HG02763 (cell line): ENCODE measurements around the gene CELA2B.
"Not testable (repeated sequence)": the region's sequence is repeated elsewhere in the genome, so short reads cannot be mapped to it uniquely, and the experiment has no call there.

Experiments
- ATAC-seq: cut with Tn5 transposase; IDR thresholded peaks from one replicate; pipeline ENCODE4 v1.9.1; 2021; ENCODE audit warnings: mild to moderate bottlenecking, moderate library complexity; ENCODE audit not compliant: unreplicated experiment

Gene CELA2B

DNA sequence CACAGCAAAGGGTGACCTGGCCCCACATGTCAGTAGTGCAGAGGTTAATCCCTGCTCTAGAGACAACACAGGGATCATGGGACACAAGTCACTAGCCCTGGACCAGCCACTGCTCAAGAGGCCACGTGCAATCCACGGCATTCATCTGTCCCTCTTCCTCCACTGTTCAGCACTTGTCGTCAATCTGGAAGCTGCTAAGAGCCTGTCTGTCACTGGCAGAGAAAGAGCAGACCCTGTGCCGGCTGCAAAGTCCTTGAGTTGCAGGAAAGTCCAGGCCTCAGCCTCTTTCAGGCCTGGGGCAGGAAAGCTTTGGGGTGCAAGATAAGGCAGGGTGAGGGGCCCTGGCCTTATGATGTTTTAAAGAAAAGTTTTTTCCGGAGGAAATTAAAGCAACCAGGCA is 16.7 kb downstream of the CELA2B start:
- no peak for ATAC-seq

DNA sequence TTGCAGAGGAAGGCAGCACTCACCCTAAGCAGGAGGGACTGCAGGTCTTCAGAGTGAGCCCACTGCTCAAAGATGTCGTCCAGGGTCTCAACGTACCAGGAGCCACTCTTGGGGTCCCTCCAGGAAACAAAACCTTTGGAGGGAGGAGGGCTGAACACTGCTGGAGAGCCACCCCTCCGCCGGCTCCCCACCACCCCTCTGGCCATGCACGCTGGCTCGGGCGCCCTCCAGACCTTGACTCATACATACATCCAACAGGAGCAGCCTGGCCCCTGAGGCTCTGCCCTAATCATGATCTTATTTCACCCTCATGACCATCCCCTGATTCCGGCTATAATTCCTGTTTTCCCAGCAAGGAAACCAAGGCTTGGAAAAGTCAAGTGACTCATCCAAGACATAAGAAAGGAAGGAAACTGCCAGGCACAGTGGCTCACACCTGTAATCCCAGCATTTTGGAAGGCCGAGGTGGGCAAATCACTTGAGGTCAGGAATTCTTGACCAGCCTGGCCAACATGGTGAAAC is 18.0 kb downstream of the CELA2B start:
- no peak for ATAC-seq

DNA sequence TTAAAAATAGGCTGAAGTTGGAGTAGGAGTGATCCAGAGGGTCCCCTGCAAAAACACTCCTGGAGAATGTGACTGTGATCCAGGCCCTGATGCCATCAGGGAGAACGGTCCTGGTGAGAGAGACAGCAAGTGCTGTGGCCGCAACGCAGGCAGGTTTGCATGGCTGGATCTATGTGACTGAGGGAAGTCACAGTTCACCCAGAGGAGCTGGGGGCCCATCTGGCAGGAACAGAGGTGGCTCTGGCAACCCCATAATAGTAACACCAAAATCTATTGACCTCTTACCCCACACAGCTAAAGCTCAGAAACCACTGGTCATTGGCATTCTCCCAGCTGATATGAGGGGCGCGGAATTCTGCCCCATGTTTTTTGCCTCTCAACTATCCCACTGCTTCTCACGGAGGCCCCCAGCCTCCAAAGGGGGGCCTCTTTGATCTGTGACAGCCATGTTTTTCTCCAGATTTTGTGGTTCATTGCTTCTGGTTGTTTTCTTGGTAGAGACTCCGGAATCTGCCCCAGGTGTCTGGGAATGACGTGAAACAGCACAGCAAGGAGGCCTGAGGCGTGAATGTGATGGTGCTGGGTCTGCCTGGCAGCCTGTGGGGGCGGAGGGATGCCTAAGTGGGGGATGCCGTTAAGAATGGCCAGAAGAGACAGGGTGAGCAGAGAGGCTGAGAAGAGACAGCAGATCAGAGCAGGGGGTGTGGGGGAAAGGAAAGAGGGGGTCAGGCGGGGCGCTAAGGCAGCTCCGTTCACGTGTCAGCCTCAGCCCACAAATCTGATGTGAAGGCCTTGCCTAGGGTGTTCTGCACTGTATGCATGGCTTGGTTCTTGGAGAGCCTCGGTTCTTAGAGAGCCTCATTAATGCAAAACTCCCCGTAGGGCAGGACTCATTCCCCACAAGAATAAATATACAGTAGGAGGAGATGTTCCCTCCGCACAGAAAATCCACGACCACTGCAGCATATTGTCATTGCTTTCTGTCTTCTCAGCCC is 24.6 kb downstream of the CELA2B start:
- no peak for ATAC-seq

DNA sequence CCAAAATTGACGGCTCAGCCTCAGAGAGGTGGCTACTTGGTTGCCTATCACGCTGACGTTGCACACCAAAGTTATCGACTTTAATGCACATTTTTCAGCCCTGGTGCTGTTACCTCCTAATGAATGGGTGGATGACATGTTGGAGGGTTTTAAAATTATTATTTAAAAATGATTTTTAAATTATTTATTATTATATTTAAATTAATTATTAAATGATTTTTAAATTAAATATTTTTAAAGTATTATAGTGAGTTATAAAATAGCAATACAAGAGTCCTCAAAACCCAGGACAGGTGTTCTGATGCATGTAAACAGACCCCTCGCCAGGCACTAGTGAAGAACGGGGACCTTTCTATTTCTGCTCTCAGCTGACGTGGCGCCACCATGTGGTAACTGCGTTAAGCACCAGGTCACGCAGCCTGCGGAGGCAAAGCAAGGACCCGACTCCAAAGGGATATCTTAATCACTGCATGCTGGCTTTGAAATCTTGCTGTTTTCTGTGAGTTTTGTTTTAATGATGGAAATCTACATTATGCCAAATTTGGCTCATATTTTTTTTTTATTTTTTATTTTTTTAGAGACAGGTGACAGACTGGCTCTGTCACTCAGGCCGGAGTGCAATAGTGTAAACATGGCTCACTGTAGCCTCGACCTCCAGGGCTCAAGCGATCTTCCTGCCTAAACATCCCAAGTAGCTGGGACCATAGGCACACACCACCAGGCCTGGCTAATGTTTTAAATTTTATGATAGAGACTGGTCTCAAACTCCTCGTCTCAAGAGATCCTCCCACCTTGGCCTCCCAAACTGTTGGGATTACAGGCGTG is 25.5 kb downstream of the CELA2B start:
- no peak for ATAC-seq

DNA sequence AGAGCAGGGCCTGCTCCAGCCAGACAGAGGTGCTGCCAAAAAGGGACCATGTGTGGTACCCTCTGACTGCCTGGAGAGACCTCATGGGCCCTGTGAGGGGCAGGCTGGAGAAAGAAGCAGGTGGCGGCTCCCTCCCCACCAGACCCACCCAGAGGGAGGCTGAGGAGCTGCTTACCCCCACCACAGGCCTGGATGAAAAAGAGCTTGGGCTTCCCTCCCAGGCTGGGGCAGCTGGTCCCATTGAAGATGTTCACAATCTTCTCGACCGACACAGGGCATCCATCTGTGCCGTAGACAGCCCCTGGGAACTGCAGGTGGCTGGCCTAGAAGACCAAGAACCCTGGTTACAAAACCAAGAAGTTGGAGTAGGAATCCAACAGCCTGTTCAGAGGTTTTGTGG is 28.5 kb downstream of the CELA2B start:
- ATAC-seq: no peak

DNA sequence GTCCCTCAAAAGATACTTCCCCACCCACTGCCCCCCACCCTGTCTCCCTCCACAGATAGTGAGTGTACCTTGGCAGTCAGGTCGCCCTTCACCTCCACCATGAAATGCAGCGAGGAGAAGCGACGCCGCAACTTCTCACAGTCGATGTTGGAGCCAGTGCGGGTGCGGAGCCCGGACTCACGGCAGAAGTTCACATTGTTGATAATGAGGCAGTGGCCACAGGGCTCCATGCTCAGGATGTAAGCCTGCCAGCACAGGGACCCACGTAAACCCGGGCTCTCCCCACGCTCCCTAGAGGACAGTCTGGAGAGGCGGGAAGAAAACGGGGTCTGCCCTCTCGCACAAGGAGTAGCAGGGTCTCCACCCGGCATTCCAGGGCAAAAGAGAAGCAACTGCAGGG is 30.9 kb downstream of the CELA2B start:
- ATAC-seq: no peak

DNA sequence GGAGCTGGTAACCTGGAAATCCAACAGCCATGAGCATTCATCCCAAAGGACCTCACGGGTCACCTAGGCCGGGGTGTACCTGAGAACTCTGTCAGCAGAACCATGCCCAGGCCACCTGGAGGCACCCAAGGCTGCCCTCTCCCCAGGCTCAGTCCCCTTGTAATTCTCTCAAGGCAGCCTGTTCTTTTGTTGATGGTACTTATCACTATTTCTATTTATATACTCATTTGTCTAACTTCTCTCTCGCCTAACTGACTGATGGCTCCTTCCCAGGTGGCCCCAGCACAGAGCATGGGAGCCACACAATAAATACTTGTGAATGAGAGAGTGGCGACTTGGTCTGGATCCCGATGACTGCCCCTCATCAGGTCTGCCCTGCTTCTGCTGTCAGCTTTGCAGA is 31.4 kb downstream of the CELA2B start:
- ATAC-seq: no peak

DNA sequence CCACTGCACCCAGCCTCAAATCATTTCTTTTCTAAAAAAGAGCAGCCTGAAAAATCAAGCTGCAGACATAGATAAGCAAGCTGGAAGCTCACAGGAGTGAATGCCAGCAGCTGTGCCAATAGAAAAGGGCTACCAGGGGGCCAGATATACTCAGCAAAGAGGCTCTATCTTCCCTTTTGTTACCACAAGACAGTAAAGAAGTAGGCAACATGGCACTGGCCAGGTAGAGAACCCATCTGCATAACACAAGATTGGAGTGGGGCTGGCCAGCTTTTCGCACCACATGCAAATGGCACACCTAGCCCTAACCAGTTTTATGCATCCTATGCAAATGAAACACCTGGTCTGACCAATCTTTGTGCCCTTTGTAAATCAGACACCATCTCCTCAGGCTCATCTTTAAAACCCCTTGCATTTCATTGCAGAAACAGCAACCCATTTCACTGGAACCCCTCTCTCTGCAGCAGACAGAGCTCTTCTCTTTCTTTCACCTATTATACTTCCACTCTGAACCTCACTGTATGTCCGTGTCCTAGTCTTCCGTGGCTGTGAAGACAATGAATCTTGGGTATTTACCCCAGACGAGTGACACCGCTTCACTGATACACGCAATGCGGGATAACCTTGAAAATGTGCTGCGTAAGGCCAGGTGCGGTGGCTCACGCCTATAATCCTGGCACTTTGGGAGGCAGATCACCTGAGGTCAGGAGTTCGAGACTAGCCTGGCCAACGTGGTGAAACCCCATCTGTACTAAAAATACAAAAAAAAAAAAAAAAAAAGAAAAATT is 33.0 kb downstream of the CELA2B start:
- no peak for ATAC-seq

DNA sequence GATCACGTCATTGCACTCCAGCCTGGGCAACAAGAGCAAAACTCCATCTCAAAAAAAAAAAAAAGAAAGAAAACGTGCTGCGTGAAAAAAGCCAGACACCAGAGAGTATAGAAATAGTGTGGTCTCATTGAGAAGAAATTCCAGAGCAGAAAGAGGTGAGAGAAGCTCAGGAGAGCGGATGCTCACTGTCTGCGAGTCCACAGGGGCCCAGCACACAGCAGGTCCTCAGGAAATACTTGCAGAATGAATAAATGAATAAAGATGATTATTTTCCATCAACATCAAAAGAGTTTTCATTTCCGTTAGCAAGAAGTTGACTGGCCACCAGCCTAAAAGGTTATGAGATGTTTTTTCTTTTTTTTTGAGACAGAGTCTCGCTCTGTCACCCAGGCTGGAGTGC is 33.7 kb downstream of the CELA2B start:
- ATAC-seq: no peak

DNA sequence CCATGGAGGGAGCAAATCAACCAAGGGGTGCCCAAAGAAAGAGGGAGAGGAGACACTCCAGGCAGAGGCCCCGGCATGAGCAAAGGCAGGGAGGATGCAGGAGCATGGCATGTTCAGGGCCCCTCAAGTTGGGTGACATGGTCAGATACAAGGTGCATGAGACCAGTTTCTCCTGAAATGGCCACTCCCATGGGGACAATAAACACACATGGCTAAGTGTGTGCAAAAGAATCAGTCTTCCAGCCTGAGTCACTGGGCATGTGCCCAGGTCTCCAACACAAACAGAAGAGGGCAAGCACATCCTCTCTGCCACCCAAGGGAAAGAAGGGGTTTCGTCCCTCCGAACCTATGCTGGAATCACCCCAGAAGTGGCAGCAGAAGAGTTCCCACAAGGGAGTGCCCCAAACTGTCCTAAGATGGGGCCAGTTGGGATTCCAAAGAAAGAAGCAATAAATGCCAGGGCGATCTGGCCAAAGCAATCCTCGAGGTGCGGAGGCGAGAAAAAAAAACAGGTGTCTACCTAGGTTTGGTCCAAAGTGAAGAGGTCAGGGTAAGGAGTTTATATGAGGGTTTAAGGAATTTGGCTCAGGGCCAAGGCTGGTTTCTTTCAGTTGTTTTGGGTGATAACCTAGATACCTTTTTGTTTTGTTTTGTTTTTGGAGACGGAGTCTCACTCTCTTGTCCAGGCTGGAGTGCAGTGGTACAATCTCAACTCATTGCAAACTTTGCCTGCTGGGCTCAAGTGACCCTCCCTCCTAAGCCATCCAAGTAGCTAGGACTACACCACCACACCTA is 34.9 kb downstream of the CELA2B start:
- no peak for ATAC-seq

DNA sequence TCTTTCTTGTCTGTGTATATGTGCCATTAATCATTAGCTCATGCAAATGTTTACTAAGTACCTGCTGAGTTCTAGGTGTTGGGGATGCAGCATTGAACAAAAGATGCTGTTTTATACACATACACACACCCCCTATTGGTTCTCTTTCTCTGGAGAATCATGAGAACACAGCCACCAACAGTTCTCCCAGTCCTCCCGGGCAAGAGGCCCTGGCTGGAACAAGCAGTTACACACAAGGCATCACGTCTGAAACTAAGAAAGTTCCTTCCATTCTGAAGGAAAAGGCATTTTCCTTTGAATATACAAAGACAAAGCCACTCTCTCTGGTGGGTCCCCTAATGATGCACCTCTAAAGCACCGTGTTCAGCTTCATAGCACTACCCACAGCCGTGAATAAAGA is 37.3 kb downstream of the CELA2B start:
- no peak for ATAC-seq

DNA sequence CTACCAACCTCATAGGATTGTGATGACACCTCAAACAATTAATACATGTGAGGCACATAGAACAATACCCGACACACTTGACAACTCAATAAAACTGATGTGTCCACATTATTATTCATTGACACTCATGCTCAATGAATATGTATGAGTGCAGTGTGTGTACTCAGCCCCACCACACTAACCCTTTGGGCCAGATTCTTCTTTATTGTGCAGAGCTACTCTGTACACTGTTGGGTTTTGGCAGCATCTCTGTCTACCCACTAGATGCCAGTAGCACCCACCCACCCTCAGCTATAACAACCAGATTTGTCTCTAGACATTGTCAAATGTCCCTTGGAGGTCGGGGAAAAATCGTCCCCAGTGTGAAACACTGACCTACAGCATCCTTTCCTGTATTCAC is 38.0 kb downstream of the CELA2B start:
- no peak for ATAC-seq

DNA sequence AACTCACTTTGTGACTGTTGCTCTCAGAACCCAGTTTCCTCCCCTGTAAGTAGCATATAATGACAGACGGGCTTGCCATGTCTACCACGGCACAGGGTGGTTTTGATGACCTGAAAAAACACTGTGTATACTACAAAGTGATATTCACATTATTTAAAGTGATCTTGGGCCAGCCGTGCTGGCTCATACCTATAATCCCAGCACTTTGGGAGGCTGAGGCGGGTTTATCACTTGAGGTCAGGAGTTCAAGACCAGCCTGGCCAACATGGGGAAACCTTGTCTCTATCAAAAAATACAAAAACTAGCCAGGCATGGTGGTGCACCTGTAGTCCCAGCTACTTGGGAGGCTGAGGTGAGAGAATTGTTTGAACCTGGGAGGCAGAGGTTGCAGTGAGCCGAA is 38.7 kb downstream of the CELA2B start:
- not testable (repeated sequence) for ATAC-seq

DNA sequence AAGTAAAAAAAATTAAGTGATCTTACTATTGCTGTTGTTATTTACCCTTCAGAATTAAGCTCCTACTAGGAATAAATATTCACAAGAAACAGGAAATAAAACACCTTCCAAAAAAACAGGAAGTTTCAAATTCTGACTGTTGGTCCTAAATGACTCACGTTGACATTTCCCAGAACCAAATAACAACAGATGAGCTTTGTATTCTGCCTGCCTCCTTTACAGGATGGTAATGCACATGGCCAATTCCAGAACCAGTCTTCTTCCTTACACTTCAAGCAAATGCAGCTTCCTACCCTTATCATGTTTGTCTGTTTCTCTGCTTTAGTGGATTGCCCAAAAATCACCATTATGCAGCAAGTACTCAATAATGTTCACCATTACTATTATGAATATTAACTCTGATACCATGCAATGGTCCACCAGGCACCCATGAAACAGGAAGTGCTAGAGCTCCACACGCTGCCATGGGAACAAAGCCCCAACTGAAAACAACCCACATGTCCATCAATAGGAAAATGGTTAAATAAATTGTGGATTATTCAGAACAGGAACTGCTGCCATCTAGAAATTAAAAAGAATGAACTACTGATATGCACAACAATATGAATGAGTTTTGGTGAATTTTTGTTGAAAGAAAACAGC is 39.2 kb downstream of the CELA2B start:
- no peak for ATAC-seq

DNA sequence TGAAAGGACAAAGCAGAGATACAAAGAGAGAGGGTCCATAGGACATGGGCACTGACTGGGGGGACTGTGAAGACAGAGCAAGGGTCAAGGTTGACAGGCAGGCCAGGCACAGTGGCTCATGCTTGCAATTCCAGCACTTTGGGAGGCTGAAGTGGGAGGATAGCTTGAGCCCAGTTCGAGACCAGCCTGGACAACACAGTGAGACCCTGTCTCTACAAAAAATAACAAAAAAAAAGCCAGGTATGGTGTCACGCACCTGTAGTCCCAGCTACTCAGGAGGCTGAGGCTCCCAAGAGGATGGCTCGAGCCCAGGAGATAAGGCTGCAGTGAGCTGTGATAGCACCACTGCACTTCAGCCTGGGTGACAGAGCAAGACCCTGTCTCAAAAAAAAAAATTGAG is 43.7 kb downstream of the CELA2B start:
- no peak for ATAC-seq

DNA sequence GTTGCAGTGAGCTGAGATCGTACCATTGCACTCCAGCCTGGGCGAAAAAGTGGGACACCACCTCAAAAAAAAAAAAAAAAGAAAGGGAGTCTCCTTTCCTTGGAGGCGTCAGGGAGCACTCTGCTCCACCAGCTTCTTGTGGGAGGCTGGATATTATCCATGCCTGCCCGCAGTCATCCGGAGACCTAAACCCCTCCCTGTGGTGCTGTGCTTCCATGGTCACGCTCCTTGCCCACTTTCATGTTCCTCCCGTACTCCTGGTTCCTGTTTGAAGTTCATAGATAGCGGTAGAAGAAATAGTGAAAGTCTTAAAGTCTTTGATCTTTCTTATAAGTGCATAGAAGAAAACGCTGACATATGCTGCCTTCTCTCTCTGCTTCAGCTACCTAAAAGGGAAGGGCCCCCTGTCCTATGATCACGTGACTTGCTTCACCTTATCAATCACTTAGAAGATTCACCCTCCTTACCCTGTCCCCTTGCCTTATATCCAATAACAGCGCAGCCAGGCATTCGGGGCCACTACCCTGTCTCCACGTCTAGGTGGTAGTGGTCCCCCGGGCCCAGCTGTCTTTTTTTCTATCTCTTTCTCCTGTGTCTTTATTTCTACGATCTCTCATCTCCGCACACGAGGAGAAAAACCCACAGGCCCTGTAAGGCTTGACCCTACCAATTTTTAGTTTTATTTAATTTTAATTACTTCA is 45.5 kb downstream of the CELA2B start:
- ATAC-seq: not testable (repeated sequence)

DNA sequence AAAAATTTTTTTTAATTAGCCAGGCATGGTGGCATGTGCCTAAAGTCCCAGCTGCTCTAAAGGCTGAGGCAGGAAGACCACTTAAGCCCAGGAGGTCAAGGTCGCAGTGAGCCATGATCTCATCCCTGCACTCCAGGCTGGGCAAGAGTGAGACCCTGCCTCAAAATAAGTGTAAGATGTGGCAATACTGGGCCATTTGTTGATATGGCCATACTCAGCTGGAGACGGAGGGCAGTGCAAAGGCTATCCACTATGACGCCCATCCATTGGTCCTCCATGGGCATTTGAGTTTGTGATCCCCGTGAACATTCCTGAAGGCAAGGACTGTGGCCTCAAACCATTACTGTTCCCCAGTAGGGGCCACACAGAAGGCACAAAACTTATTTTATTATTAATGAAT is 46.6 kb downstream of the CELA2B start:
- ATAC-seq: no peak

DNA sequence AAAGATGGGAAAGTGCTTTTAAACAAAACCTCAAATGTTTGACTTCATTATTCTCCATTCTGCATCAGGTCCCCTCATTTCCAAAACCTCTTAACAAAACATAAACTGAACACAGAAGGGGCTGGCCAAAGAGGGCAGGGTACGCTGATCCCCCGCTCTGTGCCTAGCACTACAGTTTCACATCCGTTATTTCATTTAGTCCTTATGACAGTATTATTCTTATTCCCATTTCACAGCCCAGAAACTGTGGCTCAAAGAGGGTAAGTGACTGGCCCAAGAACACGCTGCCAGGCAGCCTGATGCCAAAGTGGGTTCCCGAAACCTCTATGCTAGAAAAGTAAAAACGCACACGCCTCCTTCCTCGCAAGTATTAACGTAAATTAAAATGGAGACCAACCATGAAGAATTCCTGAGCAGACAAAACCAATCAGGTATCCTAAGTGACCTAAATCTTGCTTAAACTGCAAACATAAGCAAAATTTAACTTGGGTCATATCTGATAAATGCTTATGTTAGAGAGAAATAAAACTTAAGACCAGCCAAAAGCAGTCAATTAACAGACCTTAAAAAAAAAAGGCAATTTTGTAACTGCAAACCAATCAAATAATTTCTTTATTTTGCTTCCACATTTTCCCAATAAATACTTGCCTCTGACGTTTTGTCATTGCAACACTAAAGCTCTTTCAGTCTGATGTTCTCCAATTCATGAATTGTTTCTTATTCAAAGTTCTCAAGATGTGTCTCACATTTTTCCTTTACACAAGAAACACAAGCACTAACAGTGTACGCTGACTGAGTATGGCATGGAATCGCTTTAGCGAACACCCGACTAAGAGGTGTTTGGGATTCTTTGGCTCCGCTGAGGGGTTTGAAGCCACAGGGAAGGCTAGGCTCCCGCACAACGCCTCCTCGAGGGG is 47.5 kb downstream of the CELA2B start:
- ATAC-seq: no peak
